ENCODE results near the gene VAV3. TPM values are rescaled to one million over a fixed set of nuclear protein-coding genes. Genes with fewer than 3 reads are reported as not detected.

The VAV3 gene
- total and polyA plus RNA-seq, 2 of the 13 experiments (the other 11 are each of a cell fraction or from before 2014, with no cell fraction given) = 15.9 to 29.8 TPM

- TF ChIP-seq GATA4 (IDR thresholded peaks at IDR 0.05; ENCODE audit: borderline replicate concordance, low read depth) (no peak), ADNP (CRISPR knock-in tag; IDR thresholded peaks at IDR 0.05) (no peak), RBFOX2 (IDR thresholded peaks at IDR 0.05; ENCODE audit: low read depth, low read length) (no peak)
Observed at GRCh38 chr1:107575226-107575625, 389.8 kb downstream of the VAV3 start (continued).

- in situ Hi-C loops (cut with HindIII; ENCODE audit: extremely low pct_ligation_motif_present, low pct_unique_long_range_greater_than_20kb) (no loop called here), intact Hi-C loops (cut with micrococcal nuclease; ENCODE audit: unreplicated experiment) (loop anchor here (1.0 kb wide), 1 partner anchor 16 kb away; no protein-coding TSS in a partner anchor)
- Histone ChIP-seq H3K9ac (ENCODE audit: insufficient read depth, low read depth, low read length) (no peak overlapping the region), H3K4me3 (replicated peaks in 1 of 3; ENCODE audit: insufficient read depth in 1 of 3, low read depth in 2 of 3, low read length in 3 of 3) (no peak overlapping the region), H3K36me3 (replicated peaks in 1 of 2; ENCODE audit: control insufficient read depth in 1 of 2, insufficient read depth in 2 of 2, low read length in 2 of 2) (0 out of 5 replicates have a peak, but pooled peaks cover 2% of the 10 kb centered on the region in 2 experiments), H4K20me1 (ENCODE audit: insufficient read depth, low read length) (no peaks in the 10 kb centered on the region), H3K79me2 (ENCODE audit: insufficient read depth, low read length) (no peaks in the 10 kb centered on the region), H3K27me3 (ENCODE audit: control insufficient read depth in 1 of 2, insufficient read depth in 2 of 2, low read length in 2 of 2) (no peaks in the 10 kb centered on the region; a peak in 1 of 5 replicates), H3K4me2 (ENCODE audit: low read depth, low read length) (no peak overlapping the region), H3K4me1 (ENCODE audit: insufficient read depth, low read length) (no peaks in the 10 kb centered on the region), H2AFZ (ENCODE audit: low read length) (no peak overlapping the region), H3K27ac (ENCODE audit: extremely low read length, insufficient read depth, low read length) (no peak overlapping the region), H3K9me3 (ENCODE audit: low read length) (no peaks in the 10 kb centered on the region)
- POLR2A ChIA-PET = no interaction called here
- DNase-seq (ENCODE audit: low spot score) = no peak
- no peak for TF ChIP-seq FOXP4 (CRISPR knock-in tag; IDR thresholded peaks at IDR 0.05)
- TF ChIP-seq RORA (CRISPR knock-in tag; IDR thresholded peaks at IDR 0.05) = no peak
- TF ChIP-seq GABPB1 (CRISPR knock-in tag; IDR thresholded peaks at IDR 0.05) = no peak
- TF ChIP-seq HINFP (CRISPR knock-in tag; IDR thresholded peaks at IDR 0.05; ENCODE audit: low read depth) = no peak
- TF ChIP-seq GTF2F1 (IDR thresholded peaks at IDR 0.05; ENCODE audit: low read length) = no peak
- no peak for TF ChIP-seq ZNF546 (CRISPR knock-in tag; conservative IDR thresholded peaks at IDR 0.05)
- no peak for TF ChIP-seq MBD4 (IDR thresholded peaks at IDR 0.05; ENCODE audit: borderline replicate concordance, low read length)
- BruUV-seq (replicated peaks) = no TSS peak
- 98% methylated on average over 6 of the region's 6 CpGs for WGBS (ENCODE audit: low lambda C conversion rate)
- no peak for FAIRE-seq
- ATAC-seq = no peak
- CTCF ChIA-PET (ENCODE audit: low intra/inter-chr PET ratio, low total read pairs) = no interaction called here
Observed at GRCh38 chr1:107574044-107574443, 390.9 kb downstream of the VAV3 start.
